ENCODE results near the gene ESF1. TPM values are rescaled to one million over a fixed set of nuclear protein-coding genes. Genes with fewer than 3 reads are reported as not detected.

The ESF1 gene
- total and polyA plus RNA-seq, 4 donors: 3.5 to 7.3 (median 5.7) TPM

GRCh38 chr20:13799974-13800373 is 15.3 kb upstream of the ESF1 start:
- Histone ChIP-seq H3K27me3 (ENCODE audit: control insufficient read depth in 4 of 4, insufficient read depth in 4 of 4, low read length in 3 of 4) (no peaks in the 10 kb centered on the region), H3K27ac (ENCODE audit: low read depth in 1 of 2, low read length in 2 of 2) (peak overlapping the region in 1 of 2 donors; percentile 71), H3K9ac (ENCODE audit: low read depth in 1 of 2, low read length in 2 of 2) (peak overlapping the region in 1 of 2 donors; percentile 26), H3K36me3 (ENCODE audit: control insufficient read depth in 4 of 4, insufficient read depth in 3 of 4, low read depth in 1 of 4, low read length in 3 of 4) (peaks cover 9 to 45% (median 36%) of the 10 kb centered on the region in 4 donors), H3K4me1 (ENCODE audit: control insufficient read depth in 4 of 4, insufficient read depth in 4 of 4, low read length in 3 of 4) (peaks cover 2 to 22% (median 14%) of the 10 kb centered on the region in 4 donors), H3K4me3 (ENCODE audit: low read depth in 1 of 3, low read length in 3 of 3) (no peak overlapping the region), H3K9me3 (ENCODE audit: control insufficient read depth in 4 of 4, low read length in 3 of 4) (no peaks in the 10 kb centered on the region)
- no peak for TF ChIP-seq ZBTB33 (IDR thresholded peaks at IDR 0.05)
- no peak for TF ChIP-seq MAX (IDR thresholded peaks at IDR 0.05)
- no peak for TF ChIP-seq RAD21 (IDR thresholded peaks at IDR 0.05)
- no peak for TF ChIP-seq FOXA2 (IDR thresholded peaks at IDR 0.05)
- 64% methylated on average over 2 of the region's 2 CpGs for WGBS
- DNase-seq (ENCODE audit: low spot score): no peak

GRCh38 chr20:13799040-13799439 is 14.3 kb upstream of the ESF1 start:
- DNase-seq (ENCODE audit: low spot score): no peak
- H3K9me3 ChIP-seq (ENCODE audit: control insufficient read depth in 4 of 4, low read length in 3 of 4): no peaks in the 10 kb centered on the region
- no peak for TF ChIP-seq FOXA2 (IDR thresholded peaks at IDR 0.05)
- TF ChIP-seq JUND (IDR thresholded peaks at IDR 0.05): no peak
- TF ChIP-seq REST (IDR thresholded peaks at IDR 0.05): no peak
- TF ChIP-seq HNF4G (IDR thresholded peaks at IDR 0.05): no peak
- TF ChIP-seq CTCF (IDR thresholded peaks at IDR 0.05; ENCODE audit: low read depth, low read length, missing input control): no peak
- no peak for TF ChIP-seq YY1 (IDR thresholded peaks at IDR 0.05)
- TF ChIP-seq ZBTB33 (IDR thresholded peaks at IDR 0.05): no peak
- TF ChIP-seq EGR1 (IDR thresholded peaks at IDR 0.05; ENCODE audit: low read depth in 2 of 2): no peak
- TF ChIP-seq TAF1 (conservative IDR thresholded peaks at IDR 0.05): no peak
- TF ChIP-seq SP1 (IDR thresholded peaks at IDR 0.05): no peak
- peaks cover 2 to 22% (median 14%) of the 10 kb centered on the region in 4 donors for H3K4me1 ChIP-seq (ENCODE audit: control insufficient read depth in 4 of 4, insufficient read depth in 4 of 4, low read length in 3 of 4)
- H3K36me3 ChIP-seq (ENCODE audit: control insufficient read depth in 4 of 4, insufficient read depth in 3 of 4, low read depth in 1 of 4, low read length in 3 of 4): peaks cover 9 to 45% (median 41%) of the 10 kb centered on the region in 4 donors
- WGBS: 95% methylated on average over 5 of the region's 5 CpGs
- no peak overlapping the region for H3K27ac ChIP-seq (ENCODE audit: low read depth in 1 of 2, low read length in 2 of 2)
- no peaks in the 10 kb centered on the region for H3K27me3 ChIP-seq (ENCODE audit: control insufficient read depth in 4 of 4, insufficient read depth in 4 of 4, low read length in 3 of 4)
- H3K4me3 ChIP-seq (ENCODE audit: low read depth in 1 of 3, low read length in 3 of 3): no peak overlapping the region
- H3K9ac ChIP-seq (ENCODE audit: low read depth in 1 of 2, low read length in 2 of 2): no peak overlapping the region

Measured in liver (tissue), 9 donors.